ENCODE measurements around the gene PAXIP1. TPM values are rescaled to one million over a fixed set of nuclear protein-coding genes. Genes with fewer than 3 reads are reported as not detected.

PAXIP1 gene
- total and polyA plus RNA-seq, 2 experiments from 2014 or later = 12.5 to 36.9 TPM

DNA sequence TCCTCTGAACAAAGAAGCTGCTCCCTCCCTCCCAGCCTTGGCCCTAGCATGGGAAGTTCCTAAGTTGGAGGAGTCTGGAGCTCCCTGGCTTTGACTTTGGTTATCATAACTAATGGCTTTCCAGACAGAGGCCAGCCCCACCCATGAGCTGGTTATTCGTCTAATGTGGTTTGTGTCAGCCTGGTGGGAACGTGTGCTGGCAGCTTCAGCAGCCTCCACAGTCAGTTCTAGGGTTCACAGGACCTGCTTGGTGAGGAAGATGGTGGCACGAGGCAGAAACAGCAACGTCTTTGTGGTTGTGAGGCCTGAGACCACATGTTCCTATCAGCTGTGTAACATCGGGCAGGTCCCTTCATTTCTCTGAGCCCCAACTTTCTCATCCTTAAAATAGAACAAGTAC is 103.1 kb downstream of the PAXIP1 start (continued):
- TF ChIP-seq, protein P1, sequence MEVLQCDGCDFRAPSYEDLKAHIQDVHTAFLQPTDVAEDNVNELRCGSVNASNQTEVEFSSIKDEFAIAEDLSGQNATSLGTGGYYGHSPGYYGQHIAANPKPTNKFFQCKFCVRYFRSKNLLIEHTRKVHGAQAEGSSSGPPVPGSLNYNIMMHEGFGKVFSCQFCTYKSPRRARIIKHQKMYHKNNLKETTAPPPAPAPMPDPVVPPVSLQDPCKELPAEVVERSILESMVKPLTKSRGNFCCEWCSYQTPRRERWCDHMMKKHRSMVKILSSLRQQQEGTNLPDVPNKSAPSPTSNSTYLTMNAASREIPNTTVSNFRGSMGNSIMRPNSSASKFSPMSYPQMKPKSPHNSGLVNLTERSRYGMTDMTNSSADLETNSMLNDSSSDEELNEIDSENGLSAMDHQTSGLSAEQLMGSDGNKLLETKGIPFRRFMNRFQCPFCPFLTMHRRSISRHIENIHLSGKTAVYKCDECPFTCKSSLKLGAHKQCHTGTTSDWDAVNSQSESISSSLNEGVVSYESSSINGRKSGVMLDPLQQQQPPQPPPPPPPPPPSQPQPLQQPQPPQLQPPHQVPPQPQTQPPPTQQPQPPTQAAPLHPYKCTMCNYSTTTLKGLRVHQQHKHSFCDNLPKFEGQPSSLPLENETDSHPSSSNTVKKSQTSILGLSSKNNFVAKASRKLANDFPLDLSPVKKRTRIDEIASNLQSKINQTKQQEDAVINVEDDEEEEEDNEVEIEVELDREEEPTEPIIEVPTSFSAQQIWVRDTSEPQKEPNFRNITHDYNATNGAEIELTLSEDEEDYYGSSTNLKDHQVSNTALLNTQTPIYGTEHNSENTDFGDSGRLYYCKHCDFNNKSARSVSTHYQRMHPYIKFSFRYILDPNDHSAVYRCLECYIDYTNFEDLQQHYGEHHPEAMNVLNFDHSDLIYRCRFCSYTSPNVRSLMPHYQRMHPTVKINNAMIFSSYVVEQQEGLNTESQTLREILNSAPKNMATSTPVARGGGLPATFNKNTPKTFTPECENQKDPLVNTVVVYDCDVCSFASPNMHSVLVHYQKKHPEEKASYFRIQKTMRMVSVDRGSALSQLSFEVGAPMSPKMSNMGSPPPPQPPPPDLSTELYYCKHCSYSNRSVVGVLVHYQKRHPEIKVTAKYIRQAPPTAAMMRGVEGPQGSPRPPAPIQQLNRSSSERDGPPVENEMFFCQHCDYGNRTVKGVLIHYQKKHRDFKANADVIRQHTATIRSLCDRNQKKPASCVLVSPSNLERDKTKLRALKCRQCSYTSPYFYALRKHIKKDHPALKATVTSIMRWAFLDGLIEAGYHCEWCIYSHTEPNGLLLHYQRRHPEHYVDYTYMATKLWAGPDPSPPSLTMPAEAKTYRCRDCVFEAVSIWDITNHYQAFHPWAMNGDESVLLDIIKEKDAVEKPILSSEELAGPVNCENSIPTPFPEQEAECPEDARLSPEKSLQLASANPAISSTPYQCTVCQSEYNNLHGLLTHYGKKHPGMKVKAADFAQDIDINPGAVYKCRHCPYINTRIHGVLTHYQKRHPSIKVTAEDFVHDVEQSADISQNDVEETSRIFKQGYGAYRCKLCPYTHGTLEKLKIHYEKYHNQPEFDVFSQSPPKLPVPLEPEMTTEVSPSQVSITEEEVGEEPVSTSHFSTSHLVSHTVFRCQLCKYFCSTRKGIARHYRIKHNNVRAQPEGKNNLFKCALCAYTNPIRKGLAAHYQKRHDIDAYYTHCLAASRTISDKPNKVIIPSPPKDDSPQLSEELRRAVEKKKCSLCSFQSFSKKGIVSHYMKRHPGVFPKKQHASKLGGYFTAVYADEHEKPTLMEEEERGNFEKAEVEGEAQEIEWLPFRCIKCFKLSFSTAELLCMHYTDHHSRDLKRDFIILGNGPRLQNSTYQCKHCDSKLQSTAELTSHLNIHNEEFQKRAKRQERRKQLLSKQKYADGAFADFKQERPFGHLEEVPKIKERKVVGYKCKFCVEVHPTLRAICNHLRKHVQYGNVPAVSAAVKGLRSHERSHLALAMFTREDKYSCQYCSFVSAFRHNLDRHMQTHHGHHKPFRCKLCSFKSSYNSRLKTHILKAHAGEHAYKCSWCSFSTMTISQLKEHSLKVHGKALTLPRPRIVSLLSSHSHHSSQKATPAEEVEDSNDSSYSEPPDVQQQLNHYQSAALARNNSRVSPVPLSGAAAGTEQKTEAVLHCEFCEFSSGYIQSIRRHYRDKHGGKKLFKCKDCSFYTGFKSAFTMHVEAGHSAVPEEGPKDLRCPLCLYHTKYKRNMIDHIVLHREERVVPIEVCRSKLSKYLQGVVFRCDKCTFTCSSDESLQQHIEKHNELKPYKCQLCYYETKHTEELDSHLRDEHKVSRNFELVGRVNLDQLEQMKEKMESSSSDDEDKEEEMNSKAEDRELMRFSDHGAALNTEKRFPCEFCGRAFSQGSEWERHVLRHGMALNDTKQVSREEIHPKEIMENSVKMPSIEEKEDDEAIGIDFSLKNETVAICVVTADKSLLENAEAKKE (CRISPR knock-in tag; IDR thresholded peaks at IDR 0.05) = no peak
- no peak for TF ChIP-seq EZH2 (IDR thresholded peaks at IDR 0.05; ENCODE audit: low read depth, unreplicated experiment)

DNA sequence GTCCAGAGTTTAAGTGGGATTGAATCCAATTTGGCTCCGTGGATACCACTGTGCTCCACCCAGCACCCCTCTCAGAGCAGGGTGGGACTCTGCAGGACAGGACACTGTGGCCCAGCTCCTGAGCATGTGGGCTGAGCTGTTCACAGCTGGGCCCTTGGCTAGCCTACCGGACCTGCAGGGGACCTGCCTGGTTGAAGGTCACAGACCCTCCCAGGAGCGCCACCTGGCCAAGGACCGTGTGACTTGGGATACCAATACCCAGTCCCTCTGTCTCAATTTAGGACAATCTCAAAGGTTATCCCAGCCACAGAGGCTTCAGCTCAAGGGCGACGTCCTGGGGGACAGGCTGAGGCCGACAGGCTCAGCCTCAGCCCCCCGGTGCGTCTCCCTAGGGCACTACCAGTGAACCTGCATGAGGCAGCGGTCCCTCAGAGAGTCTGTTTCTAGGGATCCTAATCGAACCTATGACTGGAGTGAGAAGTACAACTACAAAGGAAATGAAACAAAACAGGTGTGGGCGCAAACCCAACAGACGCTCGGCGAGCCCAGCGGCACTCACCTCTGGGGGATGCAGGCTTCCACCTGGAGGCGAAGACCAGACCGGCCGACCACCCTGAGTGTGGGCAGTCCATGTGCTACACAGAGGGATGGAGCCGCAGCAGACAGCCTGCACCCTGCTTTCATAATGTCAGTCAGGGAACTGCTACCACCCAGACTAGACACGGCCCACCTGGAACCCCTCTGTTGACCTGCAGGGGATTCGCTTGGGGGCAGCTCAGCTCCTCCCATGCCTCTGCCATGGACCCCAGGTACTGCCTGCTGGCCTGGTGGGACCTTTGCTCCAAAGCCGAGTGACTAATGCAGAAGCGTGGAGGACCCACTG is 103.7 kb downstream of the PAXIP1 start:
- no peak for ATAC-seq
- Histone ChIP-seq H3K4me2 (no peak overlapping the region), H3K36me3 (ENCODE audit: insufficient read depth) (no peaks in the 10 kb centered on the region), H3K9me2 (ENCODE audit: insufficient read depth) (no peaks in the 10 kb centered on the region), H3K27ac (ENCODE audit: low read depth) (no peak overlapping the region), H3K27me3 (ENCODE audit: insufficient read depth) (no peaks in the 10 kb centered on the region), H3F3A (replicated peaks; ENCODE audit: low read depth) (no peaks in the 10 kb centered on the region), H2AFZ (no peak overlapping the region), H3K4me3 (no peak overlapping the region), H3K4me1 (ENCODE audit: insufficient read depth) (no peaks in the 10 kb centered on the region), H4K20me1 (replicated peaks; ENCODE audit: insufficient read depth) (no peaks in the 10 kb centered on the region), H3K79me2 (replicated peaks; ENCODE audit: insufficient read depth) (no peaks in the 10 kb centered on the region)
- Mint-ChIP-seq H3K27me3 (ENCODE audit: insufficient read depth, low read depth, poor library complexity) (peaks cover 2% of the 10 kb centered on the region), H3K4me1 (no peaks in the 10 kb centered on the region), H3K9me3 (0 out of 3 replicates have a peak, but pooled peaks cover under 1% of the 10 kb centered on the region), H3K27ac (no peak overlapping the region), H3K36me3 (ENCODE audit: low read depth) (no peaks in the 10 kb centered on the region), H3K4me3 (no peak overlapping the region)
- DNase-seq (ENCODE audit: low spot score) = no peak
- TF ChIP-seq, protein P2, sequence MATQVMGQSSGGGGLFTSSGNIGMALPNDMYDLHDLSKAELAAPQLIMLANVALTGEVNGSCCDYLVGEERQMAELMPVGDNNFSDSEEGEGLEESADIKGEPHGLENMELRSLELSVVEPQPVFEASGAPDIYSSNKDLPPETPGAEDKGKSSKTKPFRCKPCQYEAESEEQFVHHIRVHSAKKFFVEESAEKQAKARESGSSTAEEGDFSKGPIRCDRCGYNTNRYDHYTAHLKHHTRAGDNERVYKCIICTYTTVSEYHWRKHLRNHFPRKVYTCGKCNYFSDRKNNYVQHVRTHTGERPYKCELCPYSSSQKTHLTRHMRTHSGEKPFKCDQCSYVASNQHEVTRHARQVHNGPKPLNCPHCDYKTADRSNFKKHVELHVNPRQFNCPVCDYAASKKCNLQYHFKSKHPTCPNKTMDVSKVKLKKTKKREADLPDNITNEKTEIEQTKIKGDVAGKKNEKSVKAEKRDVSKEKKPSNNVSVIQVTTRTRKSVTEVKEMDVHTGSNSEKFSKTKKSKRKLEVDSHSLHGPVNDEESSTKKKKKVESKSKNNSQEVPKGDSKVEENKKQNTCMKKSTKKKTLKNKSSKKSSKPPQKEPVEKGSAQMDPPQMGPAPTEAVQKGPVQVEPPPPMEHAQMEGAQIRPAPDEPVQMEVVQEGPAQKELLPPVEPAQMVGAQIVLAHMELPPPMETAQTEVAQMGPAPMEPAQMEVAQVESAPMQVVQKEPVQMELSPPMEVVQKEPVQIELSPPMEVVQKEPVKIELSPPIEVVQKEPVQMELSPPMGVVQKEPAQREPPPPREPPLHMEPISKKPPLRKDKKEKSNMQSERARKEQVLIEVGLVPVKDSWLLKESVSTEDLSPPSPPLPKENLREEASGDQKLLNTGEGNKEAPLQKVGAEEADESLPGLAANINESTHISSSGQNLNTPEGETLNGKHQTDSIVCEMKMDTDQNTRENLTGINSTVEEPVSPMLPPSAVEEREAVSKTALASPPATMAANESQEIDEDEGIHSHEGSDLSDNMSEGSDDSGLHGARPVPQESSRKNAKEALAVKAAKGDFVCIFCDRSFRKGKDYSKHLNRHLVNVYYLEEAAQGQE (IDR thresholded peaks at IDR 0.05; ENCODE audit: unreplicated experiment) = no peak
- TF ChIP-seq JUNB (IDR thresholded peaks at IDR 0.05; ENCODE audit: unreplicated experiment) = no peak
- TF ChIP-seq NANOG (IDR thresholded peaks at IDR 0.05; ENCODE audit: borderline replicate concordance) = no peak
- TF ChIP-seq ZNF331 (CRISPR knock-in tag; IDR thresholded peaks at IDR 0.05; ENCODE audit: low read depth) = no peak
- TF ChIP-seq STAT1 (IDR thresholded peaks at IDR 0.05; ENCODE audit: unreplicated experiment) = no peak
- no peak for TF ChIP-seq ZNF114 (CRISPR knock-in tag; IDR thresholded peaks at IDR 0.05)
- TF ChIP-seq EZH2phosphoT487 (IDR thresholded peaks at IDR 0.05; ENCODE audit: unreplicated experiment) = no peak
- no peak for TF ChIP-seq CREB1 (CRISPR knock-in tag; IDR thresholded peaks at IDR 0.05; ENCODE audit: low read depth)

Measured in GM23338 (cell line).